HEK293 (cell line): Measurements from ENCODE around the gene GAP43.

Experiments used
- CTCF ChIA-PET: fragments of 350-600 bp; formaldehyde crosslinking; extraction: SDS; loops from one replicate; lab custom pipeline; 2021; ENCODE audit warnings: antibody characterized with exemption; lab: Yijun Ruan, JAX
- POLR2A ChIA-PET: fragments of 300-600 bp; formaldehyde crosslinking; extraction: SDS; loops from one replicate; lab custom pipeline; 2020; ENCODE audit warnings: antibody characterized with exemption, inconsistent platforms; lab: Yijun Ruan, JAX
- H3K27ac ChIP-seq: fragments of 200-500 bp; sonication (Bioruptor generic); 2 replicates; pipeline ENCODE4 v1.5.1; 2014; ENCODE audit warnings: low read depth, low read length, control low read depth, inconsistent platforms; ENCODE audit errors: extremely low read depth
- H3K36me3 ChIP-seq, 2 experiments: fragments of 200-500 bp in 1 of 2; sonication (Bioruptor generic) in 1 of 2; 1 replicate in 1 of 2; 2 replicates in 1 of 2; pipeline ENCODE4 v1.5.1; 2014 to 2017; ENCODE audit warnings: inconsistent platforms in 2 of 2, low read length in 2 of 2; ENCODE audit not compliant: control insufficient read depth in 2 of 2, insufficient read depth in 1 of 2
- H3K4me1 ChIP-seq: fragments of 200-500 bp; sonication (Bioruptor generic); 2 replicates; pipeline ENCODE4 v1.5.1; 2014; ENCODE audit warnings: mild to moderate bottlenecking, low read length, inconsistent platforms; ENCODE audit not compliant: control insufficient read depth, insufficient read depth
- H3K4me3 ChIP-seq: 2 replicates; pipeline ENCODE4 v1.5.1; 2011; ENCODE audit warnings: low read depth, mild to moderate bottlenecking, control low read depth, low read length, moderate library complexity
- H3K9me3 ChIP-seq: fragments of 200-500 bp; sonication (Bioruptor generic); 2 replicates; pipeline ENCODE4 v1.5.1; 2014; ENCODE audit warnings: low read depth, low read length, inconsistent platforms; ENCODE audit not compliant: control insufficient read depth, insufficient read depth
- MYNN ChIP-seq: fragments of 450-650 bp; formaldehyde crosslinking; IDR thresholded peaks from 2 replicates; pipeline ENCODE4 v1.5.1; 2016; ENCODE audit warnings: missing biosample characterization, missing genetic modification characterization, borderline replicate concordance
- SP7 ChIP-seq: fragments of 450-650 bp; formaldehyde crosslinking; IDR thresholded peaks from 2 replicates; pipeline ENCODE4 v1.5.1; 2016; ENCODE audit warnings: missing biosample characterization, missing genetic modification characterization
- ZBTB17 ChIP-seq: fragments of 450-650 bp; formaldehyde crosslinking; IDR thresholded peaks from 2 replicates; pipeline ENCODE4 v1.5.1; 2016; ENCODE audit warnings: missing biosample characterization, missing genetic modification characterization
- ZBTB8A ChIP-seq: fragments of 450-650 bp; formaldehyde crosslinking; IDR thresholded peaks from 2 replicates; pipeline ENCODE4 v1.5.1; 2016; ENCODE audit warnings: missing biosample characterization, missing genetic modification characterization
- ZNF114 ChIP-seq: fragments of 450-650 bp; formaldehyde crosslinking; IDR thresholded peaks from 2 replicates; pipeline ENCODE4 v1.5.0; 2017; ENCODE audit warnings: missing biosample characterization, missing genetic modification characterization
- ZNF155 ChIP-seq: fragments of 450-650 bp; formaldehyde crosslinking; IDR thresholded peaks from 2 replicates; pipeline ENCODE4 v1.5.1; 2016; ENCODE audit warnings: missing biosample characterization, missing genetic modification characterization
- ZNF175 ChIP-seq: fragments of 450-650 bp; formaldehyde crosslinking; IDR thresholded peaks from 2 replicates; pipeline ENCODE4 v1.5.1; 2016; ENCODE audit warnings: missing biosample characterization, missing genetic modification characterization
- ZNF248 ChIP-seq: fragments of 450-650 bp; formaldehyde crosslinking; IDR thresholded peaks from 2 replicates; pipeline ENCODE4 v1.5.1; 2017; ENCODE audit warnings: missing biosample characterization, missing genetic modification characterization
- ZNF404 ChIP-seq: fragments of 450-650 bp; formaldehyde crosslinking; IDR thresholded peaks from 2 replicates; pipeline ENCODE4 v1.5.1; 2017; ENCODE audit warnings: missing biosample characterization, missing genetic modification characterization
- ZNF426 ChIP-seq: fragments of 450-650 bp; formaldehyde crosslinking; IDR thresholded peaks from 2 replicates; pipeline ENCODE4 v1.5.1; 2017; ENCODE audit warnings: missing biosample characterization, missing genetic modification characterization, mild to moderate bottlenecking, inconsistent platforms, moderate library complexity
- ZNF544 ChIP-seq: fragments of 450-650 bp; formaldehyde crosslinking; IDR thresholded peaks from 2 replicates; pipeline ENCODE4 v1.5.0; 2017; ENCODE audit warnings: missing biosample characterization, missing genetic modification characterization
- ZNF555 ChIP-seq: fragments of 450-650 bp; formaldehyde crosslinking; conservative IDR thresholded peaks from 2 replicates; pipeline ENCODE4 v1.5.1; 2017; ENCODE audit warnings: missing biosample characterization, mild to moderate bottlenecking, missing genetic modification characterization, inconsistent platforms
- ZNF571 ChIP-seq: fragments of 450-650 bp; formaldehyde crosslinking; IDR thresholded peaks from 2 replicates; pipeline ENCODE4 v1.5.0; 2017; ENCODE audit warnings: missing biosample characterization, missing genetic modification characterization
- ZNF585B ChIP-seq: fragments of 450-650 bp; formaldehyde crosslinking; IDR thresholded peaks from 2 replicates; pipeline ENCODE4 v1.5.1; 2016; ENCODE audit warnings: missing biosample characterization, missing genetic modification characterization
- ZNF626 ChIP-seq: fragments of 450-650 bp; sonication (Bioruptor Pico); formaldehyde crosslinking; IDR thresholded peaks from 2 replicates; pipeline ENCODE4 v1.5.1; 2018; ENCODE audit warnings: missing biosample characterization, missing genetic modification characterization, inconsistent platforms
- ZNF654 ChIP-seq: fragments of 450-650 bp; formaldehyde crosslinking; IDR thresholded peaks from 2 replicates; pipeline ENCODE4 v1.5.1; 2016; ENCODE audit warnings: low read depth, missing biosample characterization, missing genetic modification characterization
- ZNF658 ChIP-seq: fragments of 450-650 bp; formaldehyde crosslinking; IDR thresholded peaks from 2 replicates; pipeline ENCODE4; 2016; ENCODE audit warnings: missing biosample characterization, missing genetic modification characterization
- ZNF660 ChIP-seq: fragments of 450-650 bp; IDR thresholded peaks from 2 replicates; pipeline ENCODE4 v1.5.1; 2018; ENCODE audit warnings: missing biosample characterization, mild to moderate bottlenecking, missing genetic modification characterization
- ZNF791 ChIP-seq: fragments of 450-650 bp; formaldehyde crosslinking; IDR thresholded peaks from 2 replicates; pipeline ENCODE4 v1.5.1; 2016; ENCODE audit warnings: missing biosample characterization, missing genetic modification characterization
- TF ChIP-seq, protein P1 (sequence below): fragments of 450-650 bp; formaldehyde crosslinking; IDR thresholded peaks from 2 replicates; pipeline ENCODE4 v1.5.1; 2016; ENCODE audit warnings: missing biosample characterization, missing genetic modification characterization
- TF ChIP-seq, protein P2 (sequence below): fragments of 450-650 bp; formaldehyde crosslinking; IDR thresholded peaks from 2 replicates; pipeline ENCODE4 v1.5.1; 2016; ENCODE audit warnings: missing biosample characterization, missing genetic modification characterization
- TF ChIP-seq, protein P3 (sequence below): fragments of 450-650 bp; formaldehyde crosslinking; IDR thresholded peaks from 2 replicates; pipeline ENCODE4 v1.5.1; 2017; ENCODE audit warnings: missing biosample characterization, missing genetic modification characterization
- TF ChIP-seq, protein P4 (sequence below): fragments of 450-650 bp; formaldehyde crosslinking; IDR thresholded peaks from 2 replicates; pipeline ENCODE4 v1.5.1; 2016; ENCODE audit warnings: missing biosample characterization, missing genetic modification characterization, borderline replicate concordance
- TF ChIP-seq, protein P5 (sequence below): fragments of 450-650 bp; formaldehyde crosslinking; IDR thresholded peaks from 2 replicates; pipeline ENCODE4 v1.5.1; 2016; ENCODE audit warnings: missing biosample characterization, missing genetic modification characterization
- TF ChIP-seq, protein P6 (sequence below): fragments of 450-650 bp; formaldehyde crosslinking; IDR thresholded peaks from 2 replicates; pipeline ENCODE4 v1.5.1; 2016; ENCODE audit warnings: missing biosample characterization, missing genetic modification characterization

Gene GAP43

DNA sequence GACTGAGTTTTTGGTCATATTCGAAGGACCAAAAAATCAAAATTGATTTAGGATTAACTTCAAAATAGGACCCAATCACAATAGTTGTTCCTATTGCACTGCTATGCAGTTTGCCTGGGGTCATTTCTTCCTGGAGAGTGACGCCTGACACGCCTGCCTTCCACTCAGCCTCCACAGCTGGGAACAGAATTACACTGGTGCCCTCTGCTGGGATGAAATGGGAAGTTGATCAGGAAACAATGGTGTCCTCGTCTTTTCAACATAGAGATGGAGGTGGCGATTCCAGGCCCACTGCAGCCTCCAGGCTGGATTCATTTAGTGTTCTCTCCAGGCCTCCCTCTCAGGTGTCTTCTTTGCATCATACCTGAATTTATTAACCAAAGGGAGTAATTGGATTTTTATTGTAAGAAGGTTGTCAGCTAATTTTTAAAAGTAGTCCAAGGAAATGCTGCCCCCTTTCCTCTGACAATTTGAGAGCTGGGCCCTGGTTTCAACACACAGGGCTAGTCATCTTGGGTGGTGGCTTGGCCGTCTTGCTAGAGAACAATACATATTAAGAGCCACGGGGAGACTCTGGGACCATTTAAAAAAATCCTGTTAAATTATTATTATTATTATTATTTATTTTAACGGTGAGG is 69.7 kb downstream of the GAP43 start:
- H3K27ac ChIP-seq: no peak overlapping the region
- CTCF ChIA-PET: interaction anchor here (0.5 to 2.5 kb wide), 8 partner anchors 31 to 493 kb away, joined by 3 to 29 read pairs (median 3); no protein-coding TSS in a partner anchor
- H3K4me3 ChIP-seq: no peak overlapping the region
- no peaks in the 10 kb centered on the region for H3K36me3 ChIP-seq
- TF ChIP-seq, protein P1, sequence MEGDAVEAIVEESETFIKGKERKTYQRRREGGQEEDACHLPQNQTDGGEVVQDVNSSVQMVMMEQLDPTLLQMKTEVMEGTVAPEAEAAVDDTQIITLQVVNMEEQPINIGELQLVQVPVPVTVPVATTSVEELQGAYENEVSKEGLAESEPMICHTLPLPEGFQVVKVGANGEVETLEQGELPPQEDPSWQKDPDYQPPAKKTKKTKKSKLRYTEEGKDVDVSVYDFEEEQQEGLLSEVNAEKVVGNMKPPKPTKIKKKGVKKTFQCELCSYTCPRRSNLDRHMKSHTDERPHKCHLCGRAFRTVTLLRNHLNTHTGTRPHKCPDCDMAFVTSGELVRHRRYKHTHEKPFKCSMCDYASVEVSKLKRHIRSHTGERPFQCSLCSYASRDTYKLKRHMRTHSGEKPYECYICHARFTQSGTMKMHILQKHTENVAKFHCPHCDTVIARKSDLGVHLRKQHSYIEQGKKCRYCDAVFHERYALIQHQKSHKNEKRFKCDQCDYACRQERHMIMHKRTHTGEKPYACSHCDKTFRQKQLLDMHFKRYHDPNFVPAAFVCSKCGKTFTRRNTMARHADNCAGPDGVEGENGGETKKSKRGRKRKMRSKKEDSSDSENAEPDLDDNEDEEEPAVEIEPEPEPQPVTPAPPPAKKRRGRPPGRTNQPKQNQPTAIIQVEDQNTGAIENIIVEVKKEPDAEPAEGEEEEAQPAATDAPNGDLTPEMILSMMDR (tag by site-specific recombination): peak; percentile 63; the same call in 1 of the 2 replicates
- TF ChIP-seq ZBTB17 (tag by site-specific recombination) (no peak), ZNF654 (tag by site-specific recombination) (peak; percentile 88), SP7 (tag by site-specific recombination) (0 out of 2 replicates have a peak, but pooled peaks have one; percentile 25), ZNF114 (tag by site-specific recombination) (no peak), ZNF404 (no peak), ZNF660 (tag by site-specific recombination) (peak; percentile 60; the same call in 1 of the 2 replicates), ZNF426 (tag by site-specific recombination) (no peak)
- TF ChIP-seq, protein P2, sequence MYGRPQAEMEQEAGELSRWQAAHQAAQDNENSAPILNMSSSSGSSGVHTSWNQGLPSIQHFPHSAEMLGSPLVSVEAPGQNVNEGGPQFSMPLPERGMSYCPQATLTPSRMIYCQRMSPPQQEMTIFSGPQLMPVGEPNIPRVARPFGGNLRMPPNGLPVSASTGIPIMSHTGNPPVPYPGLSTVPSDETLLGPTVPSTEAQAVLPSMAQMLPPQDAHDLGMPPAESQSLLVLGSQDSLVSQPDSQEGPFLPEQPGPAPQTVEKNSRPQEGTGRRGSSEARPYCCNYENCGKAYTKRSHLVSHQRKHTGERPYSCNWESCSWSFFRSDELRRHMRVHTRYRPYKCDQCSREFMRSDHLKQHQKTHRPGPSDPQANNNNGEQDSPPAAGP (tag by site-specific recombination): 0 out of 2 replicates have a peak, but pooled peaks have one; percentile 24
- TF ChIP-seq, protein P3, sequence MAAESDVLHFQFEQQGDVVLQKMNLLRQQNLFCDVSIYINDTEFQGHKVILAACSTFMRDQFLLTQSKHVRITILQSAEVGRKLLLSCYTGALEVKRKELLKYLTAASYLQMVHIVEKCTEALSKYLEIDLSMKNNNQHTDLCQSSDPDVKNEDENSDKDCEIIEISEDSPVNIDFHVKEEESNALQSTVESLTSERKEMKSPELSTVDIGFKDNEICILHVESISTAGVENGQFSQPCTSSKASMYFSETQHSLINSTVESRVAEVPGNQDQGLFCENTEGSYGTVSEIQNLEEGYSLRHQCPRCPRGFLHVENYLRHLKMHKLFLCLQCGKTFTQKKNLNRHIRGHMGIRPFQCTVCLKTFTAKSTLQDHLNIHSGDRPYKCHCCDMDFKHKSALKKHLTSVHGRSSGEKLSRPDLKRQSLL: no peak
- H3K4me1 ChIP-seq: no peaks in the 10 kb centered on the region
- POLR2A ChIA-PET: no interaction called here
- H3K9me3 ChIP-seq: no peaks in the 10 kb centered on the region

DNA sequence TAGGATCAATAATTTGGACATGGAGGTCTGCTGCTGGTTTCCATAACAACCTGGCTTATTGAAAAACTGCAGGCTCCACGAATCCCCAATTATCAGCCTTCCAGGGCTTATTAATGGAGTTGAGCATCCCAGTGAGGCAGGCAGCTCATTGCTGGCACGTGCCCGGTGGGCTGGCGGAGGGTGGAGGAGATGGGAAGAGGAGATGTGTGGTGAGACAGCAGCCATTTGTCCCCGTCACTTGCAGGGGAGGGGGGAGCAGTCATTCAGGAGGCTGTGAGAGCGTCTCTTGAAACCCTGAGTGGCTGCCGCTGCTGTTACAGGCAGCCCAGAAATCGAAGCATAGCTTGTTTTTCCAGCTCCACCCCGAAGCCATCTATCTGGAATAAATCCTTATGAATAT is 70.6 kb downstream of the GAP43 start:
- H3K27ac ChIP-seq: no peak overlapping the region
- no peaks in the 10 kb centered on the region for H3K9me3 ChIP-seq
- POLR2A ChIA-PET: no interaction called here
- H3K4me1 ChIP-seq: no peaks in the 10 kb centered on the region
- CTCF ChIA-PET: interaction anchor here (0.8 to 2.5 kb wide), 4 partner anchors 8 to 482 kb away, joined by 3 to 29 read pairs (median 3); no protein-coding TSS in a partner anchor
- no peaks in the 10 kb centered on the region for H3K36me3 ChIP-seq
- H3K4me3 ChIP-seq: no peak overlapping the region
- TF ChIP-seq, protein P4, sequence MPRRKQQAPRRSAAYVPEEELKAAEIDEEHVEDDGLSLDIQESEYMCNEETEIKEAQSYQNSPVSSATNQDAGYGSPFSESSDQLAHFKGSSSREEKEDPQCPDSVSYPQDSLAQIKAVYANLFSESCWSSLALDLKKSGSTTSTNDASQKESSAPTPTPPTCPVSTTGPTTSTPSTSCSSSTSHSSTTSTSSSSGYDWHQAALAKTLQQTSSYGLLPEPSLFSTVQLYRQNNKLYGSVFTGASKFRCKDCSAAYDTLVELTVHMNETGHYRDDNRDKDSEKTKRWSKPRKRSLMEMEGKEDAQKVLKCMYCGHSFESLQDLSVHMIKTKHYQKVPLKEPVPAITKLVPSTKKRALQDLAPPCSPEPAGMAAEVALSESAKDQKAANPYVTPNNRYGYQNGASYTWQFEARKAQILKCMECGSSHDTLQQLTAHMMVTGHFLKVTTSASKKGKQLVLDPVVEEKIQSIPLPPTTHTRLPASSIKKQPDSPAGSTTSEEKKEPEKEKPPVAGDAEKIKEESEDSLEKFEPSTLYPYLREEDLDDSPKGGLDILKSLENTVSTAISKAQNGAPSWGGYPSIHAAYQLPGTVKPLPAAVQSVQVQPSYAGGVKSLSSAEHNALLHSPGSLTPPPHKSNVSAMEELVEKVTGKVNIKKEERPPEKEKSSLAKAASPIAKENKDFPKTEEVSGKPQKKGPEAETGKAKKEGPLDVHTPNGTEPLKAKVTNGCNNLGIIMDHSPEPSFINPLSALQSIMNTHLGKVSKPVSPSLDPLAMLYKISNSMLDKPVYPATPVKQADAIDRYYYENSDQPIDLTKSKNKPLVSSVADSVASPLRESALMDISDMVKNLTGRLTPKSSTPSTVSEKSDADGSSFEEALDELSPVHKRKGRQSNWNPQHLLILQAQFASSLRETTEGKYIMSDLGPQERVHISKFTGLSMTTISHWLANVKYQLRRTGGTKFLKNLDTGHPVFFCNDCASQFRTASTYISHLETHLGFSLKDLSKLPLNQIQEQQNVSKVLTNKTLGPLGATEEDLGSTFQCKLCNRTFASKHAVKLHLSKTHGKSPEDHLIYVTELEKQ (tag by site-specific recombination): no peak
- no peak for TF ChIP-seq MYNN (tag by site-specific recombination)
- TF ChIP-seq, protein P5, sequence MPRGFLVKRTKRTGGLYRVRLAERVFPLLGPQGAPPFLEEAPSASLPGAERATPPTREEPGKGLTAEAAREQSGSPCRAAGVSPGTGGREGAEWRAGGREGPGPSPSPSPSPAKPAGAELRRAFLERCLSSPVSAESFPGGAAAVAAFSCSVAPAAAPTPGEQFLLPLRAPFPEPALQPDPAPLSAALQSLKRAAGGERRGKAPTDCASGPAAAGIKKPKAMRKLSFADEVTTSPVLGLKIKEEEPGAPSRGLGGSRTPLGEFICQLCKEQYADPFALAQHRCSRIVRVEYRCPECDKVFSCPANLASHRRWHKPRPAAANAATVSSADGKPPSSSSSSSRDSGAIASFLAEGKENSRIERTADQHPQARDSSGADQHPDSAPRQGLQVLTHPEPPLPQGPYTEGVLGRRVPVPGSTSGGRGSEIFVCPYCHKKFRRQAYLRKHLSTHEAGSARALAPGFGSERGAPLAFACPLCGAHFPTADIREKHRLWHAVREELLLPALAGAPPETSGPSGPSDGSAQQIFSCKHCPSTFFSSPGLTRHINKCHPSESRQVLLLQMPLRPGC: no peak
- no peak for TF ChIP-seq ZNF791 (tag by site-specific recombination)
- TF ChIP-seq ZNF175 (tag by site-specific recombination): no peak
- TF ChIP-seq, protein P6, sequence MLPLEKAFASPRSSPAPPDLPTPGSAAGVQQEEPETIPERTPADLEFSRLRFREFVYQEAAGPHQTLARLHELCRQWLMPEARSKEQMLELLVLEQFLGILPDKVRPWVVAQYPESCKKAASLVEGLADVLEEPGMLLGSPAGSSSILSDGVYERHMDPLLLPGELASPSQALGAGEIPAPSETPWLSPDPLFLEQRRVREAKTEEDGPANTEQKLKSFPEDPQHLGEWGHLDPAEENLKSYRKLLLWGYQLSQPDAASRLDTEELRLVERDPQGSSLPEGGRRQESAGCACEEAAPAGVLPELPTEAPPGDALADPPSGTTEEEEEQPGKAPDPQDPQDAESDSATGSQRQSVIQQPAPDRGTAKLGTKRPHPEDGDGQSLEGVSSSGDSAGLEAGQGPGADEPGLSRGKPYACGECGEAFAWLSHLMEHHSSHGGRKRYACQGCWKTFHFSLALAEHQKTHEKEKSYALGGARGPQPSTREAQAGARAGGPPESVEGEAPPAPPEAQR: no peak
- no peak for TF ChIP-seq ZNF571 (tag by site-specific recombination)
- no peak for TF ChIP-seq ZNF404
- no peak for TF ChIP-seq ZNF585B (tag by site-specific recombination)
- TF ChIP-seq ZNF544 (tag by site-specific recombination): no peak
- TF ChIP-seq ZNF658: no peak
- TF ChIP-seq ZNF626 (tag by site-specific recombination): no peak
- TF ChIP-seq ZNF555 (tag by site-specific recombination): no peak
- no peak for TF ChIP-seq ZBTB8A (tag by site-specific recombination)
- TF ChIP-seq ZNF248 (tag by site-specific recombination): no peak
- TF ChIP-seq ZNF155 (tag by site-specific recombination): no peak
